ENCODE results near the gene PKD2L2. TPM values are rescaled to one million over a fixed set of nuclear protein-coding genes. Genes with fewer than 3 reads are reported as not detected.
"Not testable (repeated sequence)": the region's sequence is repeated elsewhere in the genome, so short reads cannot be mapped to it uniquely, and the experiment has no call there.

Gene PKD2L2
- total RNA-seq = under 1 TPM in 1 of 2 donors, not detected in 1; 0.48 TPM

DNA sequence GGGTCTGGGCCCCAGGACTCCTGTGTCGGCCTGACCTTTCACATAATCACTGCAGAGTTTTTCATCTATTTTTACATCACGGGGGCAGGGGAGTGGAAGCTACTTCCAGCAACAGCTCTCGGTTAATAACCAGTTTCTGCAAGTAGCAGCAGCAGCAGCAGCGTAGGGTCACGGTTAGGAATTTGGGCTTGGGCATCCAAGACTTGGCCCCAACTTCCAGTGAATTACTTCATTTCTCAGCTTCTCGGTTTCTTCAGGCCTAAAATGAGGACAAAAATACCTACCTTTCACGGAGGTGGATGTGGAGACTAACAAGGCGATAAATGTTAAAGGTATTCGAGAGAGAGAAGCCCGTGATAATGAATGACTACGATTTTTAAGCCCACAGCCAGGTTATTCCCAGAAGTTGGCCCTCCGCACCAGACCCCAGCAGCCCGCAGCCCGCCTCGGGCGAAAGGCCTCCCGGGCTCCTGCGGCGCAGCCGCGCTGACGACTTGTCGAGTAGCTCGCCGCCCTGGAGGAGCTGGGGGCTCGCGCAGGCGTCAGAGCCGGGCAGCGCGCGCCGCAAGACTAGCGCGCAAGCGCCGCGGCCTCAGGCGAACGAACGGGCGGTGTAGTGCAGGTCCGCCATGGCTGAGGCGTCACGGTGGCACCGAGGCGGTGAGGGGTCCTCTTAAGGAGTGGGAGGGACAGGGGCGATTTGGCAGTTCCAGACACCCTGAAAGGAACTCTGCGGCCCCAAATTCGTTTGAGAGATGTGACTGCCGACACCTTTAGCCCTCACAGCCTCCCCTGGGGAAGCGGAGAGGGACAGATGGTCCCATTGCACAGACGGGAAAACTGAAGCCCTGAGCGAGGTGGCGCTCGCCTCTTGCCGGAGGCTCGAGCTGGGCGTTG, at the start of gene PKD2L2:
Gene PKD2L2, plus strand, starts transcription at position 595 of the 897 bp plus-strand sequence. Its CDS starts 35 bp downstream, at position 630.
- ATAC-seq (peak; percentile 99 to 100), DNase-seq (ENCODE audit: low spot score in 2 of 2) (peak; percentile 82 to 90)
- H3K36me3 Mint-ChIP-seq = peaks cover 10 to 14% of the 10 kb centered on the region in 2 donors
- peak within 1 kb of the TSS; percentile 93 to 98 for H3K27ac Mint-ChIP-seq
- H3K9me3 Mint-ChIP-seq = no peaks in the 10 kb centered on the region

DNA sequence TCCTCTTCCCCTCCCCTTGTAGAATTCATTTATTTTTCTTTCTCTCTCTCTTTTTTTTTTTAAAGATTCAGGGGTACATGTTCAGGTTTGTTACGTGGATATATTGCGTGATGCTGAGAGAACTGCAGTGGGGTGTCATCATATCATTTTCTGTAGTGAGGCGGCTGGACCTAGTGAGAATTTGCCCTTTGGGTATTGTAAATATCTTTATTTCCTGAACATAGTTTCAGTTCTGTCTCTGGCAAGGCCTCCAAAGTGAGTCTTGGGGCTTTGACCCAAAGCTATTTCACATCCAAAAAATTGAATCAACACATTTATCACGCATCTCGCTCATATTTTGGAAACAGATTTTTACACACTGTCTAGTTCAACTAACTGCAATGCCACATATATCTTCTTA, 47.0 kb upstream of the PKD2L2 start:
- DNase-seq (ENCODE audit: low spot score in 2 of 2) = no peak
- no peaks in the 10 kb centered on the region for H3K36me3 Mint-ChIP-seq
- no peaks in the 10 kb centered on the region for H3K9me3 Mint-ChIP-seq
- ATAC-seq = no peak
- H3K27ac Mint-ChIP-seq = no peak overlapping the region

DNA sequence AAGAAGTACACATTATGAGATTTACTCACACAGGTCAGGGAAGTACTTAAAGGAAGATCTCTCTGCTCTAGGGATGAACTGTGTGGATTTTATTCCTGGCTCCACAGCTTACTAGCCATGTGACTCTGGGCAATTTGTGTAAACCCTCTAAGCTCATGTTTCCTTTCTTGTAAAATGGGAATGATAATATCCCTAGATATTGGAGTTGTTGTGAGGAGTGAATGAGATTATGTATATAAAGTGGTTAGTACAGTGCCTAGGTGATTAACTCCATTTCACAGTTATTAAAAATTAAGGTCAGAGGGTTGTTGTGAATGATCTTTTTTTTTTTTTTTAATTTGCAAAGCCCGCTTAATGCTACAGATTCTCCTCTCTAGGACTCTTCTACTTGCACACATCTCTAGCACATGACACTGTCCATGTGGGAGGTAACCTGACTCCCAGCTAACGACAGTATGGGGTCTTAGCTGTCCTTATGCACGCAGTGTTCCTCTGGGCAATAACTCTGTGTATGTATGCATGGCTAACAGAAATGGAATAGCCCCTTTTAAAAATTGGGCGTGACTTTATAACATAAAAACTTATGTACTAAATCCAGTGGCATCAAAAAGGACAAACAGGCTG, 45.5 kb upstream of the PKD2L2 start:
- DNase-seq (ENCODE audit: low spot score in 2 of 2) (no peak), ATAC-seq (no peak)
- H3K36me3 Mint-ChIP-seq = no peaks in the 10 kb centered on the region
- H3K27ac Mint-ChIP-seq = no peak overlapping the region
- no peaks in the 10 kb centered on the region for H3K9me3 Mint-ChIP-seq

DNA sequence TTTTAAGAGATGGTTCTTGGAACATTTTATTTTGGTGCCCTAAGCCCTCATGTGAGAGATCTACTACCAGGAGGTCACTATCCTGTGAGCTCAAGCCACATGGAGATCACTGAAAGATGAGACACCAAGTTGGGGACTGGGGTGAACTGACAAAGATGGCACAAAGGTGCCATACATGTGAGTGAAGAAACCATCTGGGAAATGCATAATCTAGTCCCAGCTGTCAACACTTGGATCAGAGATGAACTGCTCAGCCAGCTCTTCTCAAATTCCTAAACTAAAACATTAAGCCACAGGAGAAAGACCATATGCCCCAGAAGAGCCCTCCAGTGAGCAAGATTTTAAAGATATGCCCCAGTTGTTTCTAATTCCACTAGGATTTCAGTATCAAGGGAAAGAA, 43.8 kb upstream of the PKD2L2 start:
- no peak for ATAC-seq
- DNase-seq (ENCODE audit: low spot score in 2 of 2) = no peak
- H3K9me3 Mint-ChIP-seq = no peaks in the 10 kb centered on the region
- no peak overlapping the region for H3K27ac Mint-ChIP-seq
- no peaks in the 10 kb centered on the region for H3K36me3 Mint-ChIP-seq

DNA sequence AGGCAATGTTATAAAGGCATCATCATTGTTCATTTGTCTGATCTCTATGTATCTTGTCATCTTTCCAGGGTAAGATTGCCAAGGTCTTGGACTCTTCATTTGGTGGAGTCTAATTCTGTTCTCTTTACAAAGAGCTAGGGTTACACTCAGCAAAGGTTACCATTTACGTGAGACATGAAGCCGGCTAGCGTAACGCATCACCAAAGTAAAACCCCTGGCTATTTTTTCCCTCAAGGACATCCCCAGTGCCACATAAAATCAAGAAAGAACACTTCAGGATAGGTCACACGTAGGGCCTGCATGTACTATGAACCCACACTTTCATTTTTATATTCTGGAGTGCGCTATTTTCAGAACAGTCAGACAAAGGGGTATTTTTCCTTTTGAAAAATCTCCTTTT, 41.6 kb upstream of the PKD2L2 start:
- H3K27ac Mint-ChIP-seq = no peak overlapping the region
- H3K36me3 Mint-ChIP-seq = no peaks in the 10 kb centered on the region
- DNase-seq (ENCODE audit: low spot score in 2 of 2) (no peak), ATAC-seq (no peak)
- H3K9me3 Mint-ChIP-seq = no peaks in the 10 kb centered on the region

DNA sequence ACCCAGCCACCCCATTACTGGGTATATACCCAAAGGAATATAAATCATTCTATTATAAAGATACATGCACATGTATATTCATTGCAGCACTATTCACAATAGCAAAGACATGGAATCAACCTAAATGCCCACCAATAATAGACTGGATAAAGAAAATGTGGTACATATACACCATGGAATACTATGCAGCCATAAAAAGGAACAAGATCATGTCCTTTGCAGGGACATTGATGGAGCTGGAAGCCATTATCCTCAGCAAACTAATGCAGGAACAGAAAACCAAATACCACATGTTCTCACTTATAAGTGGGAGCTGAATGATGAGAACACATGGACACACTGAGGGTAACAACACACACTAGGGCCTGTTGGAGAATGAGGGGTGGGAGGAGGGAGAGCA, 36.1 kb upstream of the PKD2L2 start:
- ATAC-seq; DNase-seq (ENCODE audit: low spot score in 2 of 2); H3K9me3 Mint-ChIP-seq; H3K27ac Mint-ChIP-seq; H3K36me3 Mint-ChIP-seq: not testable (repeated sequence)

DNA sequence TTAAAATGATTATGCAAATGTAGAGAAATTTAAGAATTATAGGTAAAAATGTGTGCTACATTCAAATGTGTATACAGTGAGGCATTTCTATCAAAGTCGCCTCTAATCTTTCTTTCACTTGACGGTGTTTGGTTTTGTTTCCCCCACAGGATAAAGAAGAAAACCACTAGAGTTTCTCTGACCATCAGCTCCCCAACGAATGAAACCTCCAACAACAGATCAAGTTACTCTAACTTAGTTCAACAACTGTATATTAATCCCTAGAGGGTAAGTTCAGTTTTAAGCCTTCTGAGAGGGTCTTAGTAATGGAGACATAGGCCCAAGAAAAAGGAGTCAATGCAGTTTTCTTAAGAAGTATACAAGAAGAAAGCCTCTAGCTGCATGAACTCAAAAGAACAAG, 33.1 kb upstream of the PKD2L2 start:
- Mint-ChIP-seq H3K36me3 (no peaks in the 10 kb centered on the region), H3K27ac (no peak overlapping the region), H3K9me3 (no peaks in the 10 kb centered on the region)
- no peak for DNase-seq (ENCODE audit: low spot score in 2 of 2)
- ATAC-seq = no peak

DNA sequence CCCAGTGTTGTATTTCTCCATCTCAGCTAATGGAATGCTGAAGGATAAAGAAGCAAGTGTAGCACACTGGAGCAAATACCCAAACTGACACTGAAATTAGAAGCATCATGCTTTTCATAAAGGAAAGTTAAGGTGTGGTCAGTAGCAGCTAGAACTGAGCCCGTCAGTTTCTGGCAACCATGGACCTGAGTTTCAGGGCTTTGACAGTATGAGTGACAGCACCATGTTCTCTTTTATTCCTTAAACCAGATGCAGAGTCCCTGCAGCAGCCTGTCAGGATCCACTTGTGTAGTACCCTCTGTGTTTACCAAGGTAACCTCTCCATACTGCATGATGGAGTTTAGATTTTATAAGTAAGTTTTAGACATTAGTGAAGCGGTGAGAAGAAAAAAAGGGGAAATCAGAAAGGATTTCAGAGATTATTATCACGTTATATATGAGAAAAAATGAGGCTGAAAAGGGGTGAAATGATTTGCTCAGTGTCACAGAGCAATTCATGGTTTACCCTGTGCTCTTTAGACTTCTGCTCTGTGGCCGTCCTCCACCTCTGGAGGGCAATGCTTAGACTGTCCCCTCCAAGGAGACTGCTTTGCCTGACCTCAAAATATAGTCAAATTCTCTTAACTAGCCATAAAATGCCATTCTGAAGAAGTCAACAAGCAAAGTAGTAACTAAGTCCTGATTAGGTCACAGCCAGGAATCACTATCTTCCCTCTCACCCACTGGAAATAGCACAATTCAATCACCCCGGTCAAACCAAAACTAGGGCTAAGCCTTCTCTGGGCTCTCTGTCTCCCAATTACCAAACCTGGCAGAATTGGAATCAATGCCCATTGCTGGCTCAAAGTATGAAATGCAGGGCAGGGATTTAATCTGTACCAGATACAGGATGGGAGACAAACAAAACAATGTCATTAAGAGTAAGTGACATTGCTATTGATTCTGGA, 32.1 kb upstream of the PKD2L2 start:
- no peaks in the 10 kb centered on the region for H3K9me3 Mint-ChIP-seq
- peak overlapping the region in 1 of 2 donors; percentile 65 for H3K27ac Mint-ChIP-seq
- no peak for DNase-seq (ENCODE audit: low spot score in 2 of 2)
- no peaks in the 10 kb centered on the region for H3K36me3 Mint-ChIP-seq
- no peak for ATAC-seq

DNA sequence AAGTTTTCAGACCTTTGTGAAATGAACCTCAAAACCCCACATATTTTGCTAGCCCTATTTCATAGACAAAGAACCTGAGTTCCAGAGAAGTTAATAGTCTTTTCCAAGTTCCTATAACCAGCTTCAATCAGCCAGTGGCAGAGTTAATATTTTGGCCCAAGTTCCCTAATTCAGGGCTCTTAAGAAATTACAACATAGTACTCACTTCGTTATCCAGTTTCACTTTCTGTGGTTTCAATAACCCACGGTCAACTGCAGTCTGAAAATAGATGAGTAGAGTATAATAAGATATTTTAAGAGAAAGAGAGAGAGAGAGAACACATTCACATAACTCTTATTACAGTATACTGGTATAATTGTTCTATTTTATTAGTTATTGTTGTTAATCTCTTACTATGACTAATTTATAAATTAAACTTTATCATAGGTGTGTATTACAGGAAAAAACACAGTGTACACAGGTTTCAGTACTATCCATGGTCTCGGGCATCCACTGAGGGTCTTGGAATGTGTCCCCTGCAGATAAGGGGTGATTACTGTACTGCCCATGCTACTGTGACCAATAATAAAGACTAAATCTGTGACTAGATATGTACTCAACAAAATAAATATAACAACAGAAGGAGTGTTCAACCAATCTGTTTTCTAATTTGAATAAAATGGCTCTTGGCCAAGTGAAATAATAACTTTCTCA, 30.9 kb upstream of the PKD2L2 start:
- ATAC-seq = peak in 1 of 2 donors; percentile 56
- peak overlapping the region in 1 of 2 donors; percentile 65 for H3K27ac Mint-ChIP-seq
- no peaks in the 10 kb centered on the region for H3K9me3 Mint-ChIP-seq

DNA sequence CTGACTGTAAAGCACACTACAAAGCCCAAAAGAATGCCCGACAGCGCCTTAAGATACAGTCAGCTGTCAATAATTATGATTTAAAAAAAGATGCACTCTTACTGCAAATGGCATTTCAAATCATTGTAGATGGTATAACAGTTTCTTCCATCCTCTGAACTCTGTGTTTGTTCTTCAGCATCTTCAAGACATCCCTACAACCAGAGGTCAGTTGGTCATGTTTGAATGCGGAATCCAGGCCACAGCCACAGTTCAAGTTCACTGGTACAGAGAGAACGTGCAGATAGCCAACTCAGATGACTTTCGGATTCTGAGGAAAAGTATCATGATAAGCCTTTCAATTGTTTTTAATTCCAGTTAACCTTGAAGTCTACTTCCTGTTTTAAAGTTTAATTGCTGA, 30.3 kb upstream of the PKD2L2 start:
- Mint-ChIP-seq H3K27ac (no peak overlapping the region), H3K9me3 (no peaks in the 10 kb centered on the region), H3K36me3 (no peaks in the 10 kb centered on the region)
- no peak for DNase-seq (ENCODE audit: low spot score in 2 of 2)
- ATAC-seq = no peak

More for the DNA sequence above, 30.9 kb upstream of the PKD2L2 start:
- H3K36me3 Mint-ChIP-seq = no peaks in the 10 kb centered on the region
- no peak for DNase-seq (ENCODE audit: low spot score in 2 of 2)

DNA sequence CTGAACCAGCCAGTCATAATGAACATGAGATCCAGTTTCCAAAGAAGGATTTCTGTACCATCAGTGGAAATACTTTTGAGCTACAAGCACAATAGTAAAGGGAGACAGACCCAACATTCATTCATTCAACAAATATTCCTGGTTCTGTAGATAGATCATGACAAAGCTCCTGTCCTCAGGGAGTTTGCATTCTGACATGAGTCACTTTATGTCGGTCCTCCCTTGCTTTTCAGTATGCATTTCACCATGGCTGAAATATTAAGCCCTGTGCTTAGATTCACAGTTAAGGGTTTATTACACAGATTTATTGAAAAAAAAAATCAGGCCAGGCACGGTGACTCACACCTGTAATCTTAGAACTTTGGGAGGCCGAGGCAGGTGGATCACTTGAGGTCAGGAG, 27.0 kb upstream of the PKD2L2 start:
- no peaks in the 10 kb centered on the region for H3K9me3 Mint-ChIP-seq
- ATAC-seq (no peak), DNase-seq (ENCODE audit: low spot score in 2 of 2) (no peak)
- H3K36me3 Mint-ChIP-seq = no peaks in the 10 kb centered on the region
- H3K27ac Mint-ChIP-seq = peak overlapping the region in 1 of 2 donors; percentile 19

DNA sequence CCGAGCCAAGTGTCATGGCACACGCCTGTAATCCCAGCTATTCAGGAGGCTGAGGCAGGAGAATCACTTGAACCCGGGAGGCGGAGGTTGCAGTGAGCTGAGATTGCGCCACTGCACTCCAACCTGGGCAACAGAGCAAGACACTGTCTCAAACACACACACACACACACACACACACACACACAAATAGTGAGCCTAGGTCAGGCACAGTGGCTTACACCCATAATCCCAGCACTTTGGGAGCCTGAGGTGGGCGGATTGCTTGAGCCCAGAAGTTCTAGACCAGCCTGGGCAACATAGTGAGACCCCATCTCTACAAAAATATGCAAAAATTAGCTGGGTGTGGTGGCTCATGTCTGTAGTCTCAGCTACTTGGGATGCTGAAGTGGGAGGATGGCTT, 25.6 kb upstream of the PKD2L2 start:
- not testable (repeated sequence) for ATAC-seq; H3K36me3 Mint-ChIP-seq; H3K9me3 Mint-ChIP-seq; DNase-seq (ENCODE audit: low spot score in 2 of 2); H3K27ac Mint-ChIP-seq

DNA sequence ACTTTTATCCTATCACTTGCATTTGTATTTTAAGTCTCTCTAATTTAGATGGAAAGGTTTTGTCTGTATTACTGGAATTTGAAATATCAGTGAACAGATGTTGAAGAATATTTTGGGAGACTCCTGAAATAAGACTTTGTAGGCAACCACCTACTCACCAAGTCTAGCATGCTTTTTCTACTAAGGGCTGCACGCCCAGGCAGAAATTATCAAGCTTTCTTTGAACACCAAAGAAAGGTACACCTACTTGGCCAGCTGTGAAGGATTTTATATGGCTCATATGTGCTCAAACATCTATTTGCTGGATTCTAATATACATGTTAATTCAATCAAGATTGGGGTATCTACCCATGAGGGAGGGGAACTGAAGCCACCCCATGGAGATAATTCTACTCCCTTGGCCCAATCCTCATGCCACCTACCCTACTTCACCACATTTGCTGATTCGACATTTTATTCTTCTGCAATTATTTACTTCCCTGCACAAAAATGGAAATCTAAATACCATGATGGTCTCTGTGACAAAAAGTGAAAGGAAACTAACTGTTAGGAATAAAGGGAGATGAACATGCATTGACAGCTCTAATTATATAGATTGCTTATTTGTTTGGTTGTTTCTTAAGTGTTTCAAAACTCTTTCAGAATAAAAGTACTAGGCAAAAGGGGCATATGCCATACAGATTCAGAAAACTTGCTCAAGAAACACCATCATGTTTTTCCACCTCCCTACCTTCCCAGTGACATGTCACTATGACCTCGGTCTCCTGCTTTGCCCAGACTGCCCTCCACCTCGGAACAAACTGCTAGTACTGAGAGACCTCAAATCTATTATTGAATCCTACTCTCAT, 22.5 kb upstream of the PKD2L2 start:
- Mint-ChIP-seq H3K36me3 (no peaks in the 10 kb centered on the region), H3K27ac (no peak overlapping the region), H3K9me3 (no peaks in the 10 kb centered on the region)
- ATAC-seq = no peak
- no peak for DNase-seq (ENCODE audit: low spot score in 2 of 2)

DNA sequence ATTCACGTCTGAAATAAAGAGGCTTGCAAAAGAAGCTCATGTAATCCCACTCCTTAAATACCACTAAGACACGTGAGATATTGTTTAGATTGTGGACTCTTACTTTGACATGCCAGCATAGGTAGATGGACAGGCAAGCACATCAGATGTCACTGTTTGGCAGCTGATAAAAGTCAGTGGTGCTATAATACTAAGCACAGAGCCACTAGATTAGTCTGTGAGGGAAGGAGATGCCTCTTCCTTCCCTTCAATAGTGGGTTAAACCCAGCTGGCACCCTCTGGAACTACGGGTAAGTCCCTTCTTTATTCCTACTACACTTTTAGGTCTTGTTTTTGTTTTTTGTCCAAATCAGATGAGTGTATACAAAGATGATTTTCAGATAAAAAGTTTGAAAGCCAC, 21.6 kb upstream of the PKD2L2 start, which contains the start of gene MYOT:
Gene MYOT, plus strand, starts transcription at position 197 of the 400 bp plus-strand sequence. CDS start 2,792 bp downstream, outside the sequence.
- ATAC-seq (no peak), DNase-seq (ENCODE audit: low spot score in 2 of 2) (no peak)
- H3K27ac Mint-ChIP-seq = no peak within 1 kb of the TSS
- no peaks in the 10 kb centered on the region for H3K36me3 Mint-ChIP-seq
- no peaks in the 10 kb centered on the region for H3K9me3 Mint-ChIP-seq

DNA sequence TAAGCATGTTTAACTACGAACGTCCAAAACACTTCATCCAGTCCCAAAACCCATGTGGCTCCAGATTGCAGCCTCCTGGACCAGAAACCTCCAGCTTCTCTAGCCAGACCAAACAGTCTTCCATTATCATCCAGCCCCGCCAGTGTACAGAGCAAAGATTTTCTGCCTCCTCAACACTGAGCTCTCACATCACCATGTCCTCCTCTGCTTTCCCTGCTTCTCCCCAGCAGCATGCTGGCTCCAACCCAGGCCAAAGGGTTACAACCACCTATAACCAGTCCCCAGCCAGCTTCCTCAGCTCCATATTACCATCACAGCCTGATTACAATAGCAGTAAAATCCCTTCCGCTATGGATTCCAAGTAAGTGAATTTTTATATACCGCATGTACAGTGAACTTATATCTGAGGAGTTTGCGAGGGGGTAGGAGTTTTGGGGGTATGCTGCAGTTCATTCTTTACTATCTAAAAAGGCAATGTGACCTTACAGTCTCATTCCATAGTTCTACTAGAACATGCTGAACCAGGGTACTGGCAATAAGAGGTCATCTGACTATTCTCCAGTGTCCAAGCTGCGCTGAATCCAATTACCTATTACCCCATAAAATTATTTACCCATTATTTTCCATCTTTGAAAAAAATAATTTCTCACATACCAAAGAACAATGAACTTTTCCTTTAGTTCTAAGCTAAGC, 18.5 kb upstream of the PKD2L2 start:
- DNase-seq (ENCODE audit: low spot score in 2 of 2) (no peak), ATAC-seq (no peak)
- Mint-ChIP-seq H3K9me3 (no peaks in the 10 kb centered on the region), H3K36me3 (no peaks in the 10 kb centered on the region), H3K27ac (no peak overlapping the region)

Measured in activated naive CD4-positive, alpha-beta T cell treated with anti-CD3 and anti-CD28 coated beads, Interleukin-2, amount 50 U/mL, for 72 hours (primary cell).